DOHH2 (cell line): ENCODE results near the gene NCF4.

ENCODE experiments used
- CTCF ChIP-seq: fragments of 200-600 bp; sonication (generic); IDR thresholded peaks from one replicate; pipeline ENCODE4 v1.5.1; 2014; ENCODE audit warnings: antibody characterized with exemption, mild to moderate bottlenecking, low read depth, low read length; ENCODE audit not compliant: poor library complexity, severe bottlenecking
- EZH2phosphoT487 ChIP-seq: fragments of 200-600 bp; sonication (generic); IDR thresholded peaks from 2 replicates; pipeline ENCODE4 v1.6.1; 2017; ENCODE audit warnings: borderline replicate concordance, mild to moderate bottlenecking, antibody characterized with exemption, low read length, moderate library complexity, mixed read lengths

DNA sequence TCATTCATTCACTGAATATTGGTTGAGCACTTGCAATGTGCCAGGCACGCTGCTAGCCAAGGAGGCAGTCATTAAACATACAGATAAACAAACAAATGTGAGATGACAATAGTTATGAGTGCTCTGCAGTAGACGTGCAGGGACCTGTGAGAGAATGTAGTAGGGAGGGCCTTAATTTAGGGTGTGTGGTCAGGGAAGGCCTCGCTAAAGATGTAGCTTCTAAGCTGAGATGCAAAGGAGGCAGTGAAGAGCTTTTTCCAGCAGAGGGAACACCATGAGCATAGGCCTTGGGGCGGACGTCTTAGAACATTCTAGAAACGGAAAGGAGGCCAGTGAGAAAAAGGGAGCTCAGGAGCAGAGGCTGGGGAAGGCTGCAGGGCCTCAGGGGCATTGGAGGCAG, 789 bp upstream of the NCF4 start:
- TF ChIP-seq CTCF (no peak), EZH2phosphoT487 (no peak)
